Retinal pigment epithelial cell (primary cell): ENCODE results near the gene USP10.

ENCODE experiments used
- DNase-seq: peaks from one replicate; pipeline ENCODE4 v3.0.0-alpha.2; 2010; ENCODE audit warnings: low read depth
- H3K4me3 ChIP-seq: 2 replicates; pipeline ENCODE4 v1.5.1; 2011; ENCODE audit warnings: mild to moderate bottlenecking, low read length, control low read depth, moderate library complexity
- TF ChIP-seq, protein P1 (sequence below): conservative IDR thresholded peaks from 2 replicates; pipeline ENCODE4 v1.5.1; 2011; ENCODE audit warnings: low read depth, low read length, control low read depth, inconsistent platforms

The USP10 gene

DNA sequence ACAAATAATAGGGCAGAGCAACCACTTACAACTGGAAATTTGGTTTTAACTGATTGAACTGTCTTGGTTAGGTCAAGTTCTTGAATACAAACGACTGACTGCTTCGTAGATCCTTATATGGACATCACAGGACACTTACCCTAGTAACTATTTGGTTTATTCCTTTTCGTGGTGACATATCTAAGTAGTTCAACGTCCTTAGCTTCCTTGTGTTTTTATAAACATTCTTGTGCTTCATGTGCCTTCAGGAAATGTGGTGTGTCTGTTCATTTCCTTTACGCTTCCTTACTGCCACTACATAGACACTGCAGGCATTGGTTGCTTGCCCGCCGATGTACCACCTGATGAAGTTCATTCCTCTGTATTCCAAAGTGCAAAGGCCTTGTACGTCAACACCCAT is 59.3 kb downstream of the USP10 start:
- no peak overlapping the region for H3K4me3 ChIP-seq
- TF ChIP-seq, protein P1, sequence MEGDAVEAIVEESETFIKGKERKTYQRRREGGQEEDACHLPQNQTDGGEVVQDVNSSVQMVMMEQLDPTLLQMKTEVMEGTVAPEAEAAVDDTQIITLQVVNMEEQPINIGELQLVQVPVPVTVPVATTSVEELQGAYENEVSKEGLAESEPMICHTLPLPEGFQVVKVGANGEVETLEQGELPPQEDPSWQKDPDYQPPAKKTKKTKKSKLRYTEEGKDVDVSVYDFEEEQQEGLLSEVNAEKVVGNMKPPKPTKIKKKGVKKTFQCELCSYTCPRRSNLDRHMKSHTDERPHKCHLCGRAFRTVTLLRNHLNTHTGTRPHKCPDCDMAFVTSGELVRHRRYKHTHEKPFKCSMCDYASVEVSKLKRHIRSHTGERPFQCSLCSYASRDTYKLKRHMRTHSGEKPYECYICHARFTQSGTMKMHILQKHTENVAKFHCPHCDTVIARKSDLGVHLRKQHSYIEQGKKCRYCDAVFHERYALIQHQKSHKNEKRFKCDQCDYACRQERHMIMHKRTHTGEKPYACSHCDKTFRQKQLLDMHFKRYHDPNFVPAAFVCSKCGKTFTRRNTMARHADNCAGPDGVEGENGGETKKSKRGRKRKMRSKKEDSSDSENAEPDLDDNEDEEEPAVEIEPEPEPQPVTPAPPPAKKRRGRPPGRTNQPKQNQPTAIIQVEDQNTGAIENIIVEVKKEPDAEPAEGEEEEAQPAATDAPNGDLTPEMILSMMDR: no peak
- no peak for DNase-seq

DNA sequence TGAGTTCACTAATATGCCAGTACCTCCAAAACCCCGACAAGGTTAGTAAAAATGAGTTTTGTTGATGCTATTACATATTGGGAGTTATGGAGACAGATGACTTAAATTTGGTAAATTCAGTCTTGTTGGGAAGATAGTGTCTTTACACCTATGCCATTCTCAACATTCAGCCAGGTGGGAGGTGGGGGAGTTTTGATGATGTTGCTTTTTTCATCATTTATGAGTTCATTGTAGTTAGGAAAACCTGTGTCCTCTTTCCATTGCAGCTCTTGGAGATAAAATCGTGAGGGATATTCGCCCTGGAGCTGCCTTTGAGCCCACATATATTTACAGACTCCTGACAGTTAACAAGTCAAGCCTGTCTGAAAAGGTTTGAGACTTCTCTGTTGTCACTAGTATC is 60.1 kb downstream of the USP10 start:
- no peak overlapping the region for H3K4me3 ChIP-seq
- TF ChIP-seq, protein P1: no peak
- no peak for DNase-seq

DNA sequence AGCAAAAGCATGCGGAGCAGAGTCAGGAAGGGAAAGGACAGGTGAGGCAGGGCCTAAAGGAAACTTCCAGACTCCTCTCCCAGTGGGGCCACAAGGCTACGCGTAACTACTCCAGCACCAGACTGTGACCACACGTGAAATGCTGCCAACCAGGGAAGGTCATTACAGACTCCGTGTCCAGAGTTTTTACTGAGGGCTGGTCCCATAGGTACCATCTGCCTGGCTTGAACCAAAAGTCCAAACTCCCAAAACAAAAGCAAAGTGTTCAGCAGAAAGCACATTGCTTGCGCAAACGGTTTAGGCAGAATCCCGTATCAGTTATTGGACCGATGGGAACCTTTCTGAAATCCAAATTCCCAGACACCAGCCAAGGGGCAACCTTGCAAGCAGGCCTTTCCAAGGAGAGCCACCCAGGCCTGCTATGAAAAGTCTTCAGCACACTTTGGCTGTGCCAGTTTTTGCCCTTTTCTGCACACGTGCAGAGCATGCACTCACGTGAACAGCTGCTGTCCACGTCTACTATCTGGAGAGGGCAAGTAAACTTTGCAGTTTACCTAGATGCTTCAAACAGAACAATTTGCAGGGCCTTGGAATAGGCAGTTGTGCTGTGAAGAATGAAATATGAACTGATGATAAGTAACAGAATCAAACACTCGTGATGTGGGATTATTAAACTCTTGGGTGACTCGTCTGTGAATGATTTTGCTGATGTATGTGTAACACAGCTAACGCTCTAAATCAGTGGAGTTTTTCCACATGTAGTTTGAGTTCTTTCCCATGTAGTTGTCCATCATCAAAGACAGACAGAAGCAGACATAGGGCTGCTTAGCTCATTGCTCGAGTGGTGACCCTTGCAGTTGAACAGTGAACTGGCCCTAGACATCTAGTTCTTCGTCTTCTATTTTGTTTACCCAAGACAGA is 61.9 kb downstream of the USP10 start:
- TF ChIP-seq, protein P1: no peak
- no peak for DNase-seq

DNA sequence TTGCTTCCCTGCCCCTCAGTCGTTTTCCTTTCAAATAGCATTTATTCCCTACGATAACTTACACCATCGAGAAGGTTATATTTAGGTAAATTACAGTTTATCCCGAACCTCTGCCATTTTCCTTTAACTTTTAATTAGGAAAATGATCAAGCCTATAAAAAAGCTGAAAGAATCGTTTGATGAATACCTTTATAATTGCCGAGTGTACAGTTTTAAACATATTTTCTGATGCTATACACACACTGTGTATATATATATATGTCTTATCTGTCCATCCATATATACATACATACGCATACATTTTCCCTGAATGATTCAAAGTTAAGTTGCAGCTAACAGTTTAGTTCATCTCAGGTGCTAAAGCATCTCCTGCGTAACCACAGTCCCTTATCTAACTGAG is 63.4 kb downstream of the USP10 start:
- no peak for DNase-seq
- TF ChIP-seq, protein P1: no peak
- H3K4me3 ChIP-seq: no peak overlapping the region

More for the DNA sequence above, 61.9 kb downstream of the USP10 start:
- H3K4me3 ChIP-seq: no peak overlapping the region

DNA sequence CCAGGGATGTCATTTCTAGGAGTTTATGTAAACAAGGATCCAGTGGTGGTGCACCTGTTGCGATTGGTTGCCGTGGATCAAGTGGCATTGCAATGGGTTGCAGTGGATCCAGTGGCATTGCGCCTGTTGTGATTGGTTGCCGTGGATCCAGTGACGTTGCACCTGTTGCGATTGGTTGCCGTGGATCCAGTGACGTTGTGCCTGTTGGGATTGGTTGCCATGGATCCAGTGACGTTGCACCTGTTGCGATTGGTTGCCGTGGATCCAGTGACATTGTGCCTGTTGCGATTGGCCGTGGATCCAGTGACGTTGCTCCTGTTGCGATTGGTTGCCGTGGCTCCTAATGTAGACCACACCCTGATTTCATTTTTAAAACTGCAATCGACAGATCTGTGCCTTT is 63.8 kb downstream of the USP10 start:
- no peak overlapping the region for H3K4me3 ChIP-seq
- TF ChIP-seq, protein P1: no peak
- DNase-seq: no peak

DNA sequence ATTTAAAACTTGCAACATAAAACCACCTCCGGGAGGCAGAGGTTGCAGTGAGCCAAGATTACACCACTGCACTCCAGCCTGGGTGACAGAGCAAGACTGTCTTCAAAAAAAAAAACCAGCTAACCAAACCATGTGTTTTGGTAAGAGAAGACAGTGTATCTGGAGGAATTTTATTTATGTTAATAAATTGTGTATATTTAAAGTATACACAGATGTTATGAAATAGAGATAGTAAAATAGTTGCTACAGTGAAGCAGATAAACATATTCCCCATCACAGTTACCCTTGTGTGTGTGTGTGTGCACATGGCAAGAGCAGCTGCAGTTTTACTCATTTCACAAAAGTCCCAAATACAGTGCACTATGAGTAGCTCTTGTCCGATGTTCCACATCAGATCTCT is 65.2 kb downstream of the USP10 start:
- H3K4me3 ChIP-seq: no peak overlapping the region
- TF ChIP-seq, protein P1: no peak
- DNase-seq: no peak
